MG63 (cell line): ENCODE data around the gene ELOB. TPM values are rescaled to one million over a fixed set of nuclear protein-coding genes. Genes with fewer than 3 reads are reported as not detected.

Source experiments
- DNase-seq: peaks from one replicate; pipeline ENCODE4 v3.0.0-alpha.2; 2020
- H3K27me3 ChIP-seq: fragments of 250-450 bp; sonication (Bioruptor Pico); 2 replicates; pipeline ENCODE4 v1.5.1; 2020; ENCODE audit warnings: mild to moderate bottlenecking, moderate library complexity
- H3K36me3 ChIP-seq: fragments of 250-450 bp; sonication (Bioruptor Pico); 2 replicates; pipeline ENCODE4 v1.5.1; 2020; ENCODE audit warnings: mild to moderate bottlenecking, moderate library complexity
- H3K4me3 ChIP-seq: fragments of 250-450 bp; sonication (Bioruptor Pico); 2 replicates; pipeline ENCODE4 v1.5.1; 2020; ENCODE audit warnings: mild to moderate bottlenecking, moderate library complexity
- H3K9me3 ChIP-seq: fragments of 250-450 bp; sonication (Bioruptor Pico); 2 replicates; pipeline ENCODE4 v1.5.1; 2020; ENCODE audit warnings: mild to moderate bottlenecking, moderate library complexity
- total RNA-seq: library from RNA; depleted of rRNA; stranded (reverse); fragments of >200 nt; shearing (Covaris generic); gene quantifications from 2 replicates; pipeline ENCODE4 v1.2.3, GENCODE V29; 2014; ENCODE audit warnings: low replicate concordance

ELOB gene
- total RNA-seq, 1 experiment from 2014 or later: 309 TPM

- Histone ChIP-seq H3K27me3 (no peaks in the 10 kb centered on the region), H3K9me3 (no peaks in the 10 kb centered on the region), H3K4me3 (no peak overlapping the region), H3K36me3 (peaks cover 12% of the 10 kb centered on the region)
- DNase-seq: no peak
Measured at GRCh38 chr16:2748757-2749455, 28.2 kb downstream of the ELOB start.

GRCh38 chr16:2745961-2746360, 31.1 kb downstream of the ELOB start:
- no peak for DNase-seq
- no peaks in the 10 kb centered on the region for H3K27me3 ChIP-seq
- H3K36me3 ChIP-seq: no peaks in the 10 kb centered on the region
- no peaks in the 10 kb centered on the region for H3K9me3 ChIP-seq
- H3K4me3 ChIP-seq: no peak overlapping the region

GRCh38 chr16:2745116-2745890, 31.8 kb downstream of the ELOB start:
- Histone ChIP-seq H3K9me3 (no peaks in the 10 kb centered on the region), H3K4me3 (no peak overlapping the region), H3K36me3 (no peaks in the 10 kb centered on the region), H3K27me3 (no peaks in the 10 kb centered on the region)
- no peak for DNase-seq

GRCh38 chr16:2744711-2745110, 32.4 kb downstream of the ELOB start:
- Histone ChIP-seq H3K9me3 (no peaks in the 10 kb centered on the region), H3K27me3 (no peaks in the 10 kb centered on the region), H3K36me3 (no peaks in the 10 kb centered on the region), H3K4me3 (no peak overlapping the region)
- no peak for DNase-seq

GRCh38 chr16:2743007-2743810, 33.9 kb downstream of the ELOB start:
- Histone ChIP-seq H3K9me3 (no peaks in the 10 kb centered on the region), H3K4me3 (no peak overlapping the region), H3K36me3 (no peaks in the 10 kb centered on the region), H3K27me3 (no peaks in the 10 kb centered on the region)
- DNase-seq: no peak

GRCh38 chr16:2742323-2743006, 34.6 kb downstream of the ELOB start:
- Histone ChIP-seq H3K27me3 (no peaks in the 10 kb centered on the region), H3K4me3 (no peak overlapping the region), H3K9me3 (no peaks in the 10 kb centered on the region), H3K36me3 (no peaks in the 10 kb centered on the region)
- no peak for DNase-seq

- Histone ChIP-seq H3K9me3 (no peaks in the 10 kb centered on the region), H3K4me3 (no peak overlapping the region), H3K27me3 (no peaks in the 10 kb centered on the region), H3K36me3 (no peaks in the 10 kb centered on the region)
- DNase-seq: no peak
Measured at GRCh38 chr16:2741168-2741567, 35.9 kb downstream of the ELOB start.

GRCh38 chr16:2740476-2740875, 36.6 kb downstream of the ELOB start:
- H3K36me3 ChIP-seq: no peaks in the 10 kb centered on the region
- no peak for DNase-seq

GRCh38 chr16:2739625-2740430, 37.3 kb downstream of the ELOB start:
- H3K9me3 ChIP-seq: no peaks in the 10 kb centered on the region
- H3K27me3 ChIP-seq: no peaks in the 10 kb centered on the region
- H3K36me3 ChIP-seq: no peaks in the 10 kb centered on the region
- H3K4me3 ChIP-seq: no peak overlapping the region
- no peak for DNase-seq

More at GRCh38 chr16:2740476-2740875, 36.6 kb downstream of the ELOB start:
- Histone ChIP-seq H3K9me3 (no peaks in the 10 kb centered on the region), H3K4me3 (no peak overlapping the region), H3K27me3 (no peaks in the 10 kb centered on the region)

GRCh38 chr16:2738615-2739014, 38.5 kb downstream of the ELOB start:
- Histone ChIP-seq H3K9me3 (no peaks in the 10 kb centered on the region), H3K4me3 (no peak overlapping the region), H3K27me3 (no peaks in the 10 kb centered on the region), H3K36me3 (no peaks in the 10 kb centered on the region)
- no peak for DNase-seq

- no peaks in the 10 kb centered on the region for H3K27me3 ChIP-seq
- no peaks in the 10 kb centered on the region for H3K36me3 ChIP-seq
- no peak overlapping the region for H3K4me3 ChIP-seq
- no peak for DNase-seq
- H3K9me3 ChIP-seq: no peaks in the 10 kb centered on the region
Measured at GRCh38 chr16:2737895-2738418, 39.1 kb downstream of the ELOB start.

- H3K27me3 ChIP-seq: no peaks in the 10 kb centered on the region
- DNase-seq: no peak
Measured at GRCh38 chr16:2737238-2737605, 39.9 kb downstream of the ELOB start.

GRCh38 chr16:2736476-2737237, 40.4 kb downstream of the ELOB start:
- Histone ChIP-seq H3K4me3 (no peak overlapping the region), H3K27me3 (no peaks in the 10 kb centered on the region; the same call in 1 of the 2 replicates), H3K9me3 (no peaks in the 10 kb centered on the region), H3K36me3 (no peaks in the 10 kb centered on the region)
- no peak for DNase-seq

More at GRCh38 chr16:2737238-2737605, 39.9 kb downstream of the ELOB start:
- H3K9me3 ChIP-seq: no peaks in the 10 kb centered on the region
- no peak overlapping the region for H3K4me3 ChIP-seq
- H3K36me3 ChIP-seq: no peaks in the 10 kb centered on the region

GRCh38 chr16:2734844-2735515, 42.1 kb downstream of the ELOB start:
- DNase-seq: no peak
- H3K4me3 ChIP-seq: no peak overlapping the region
- H3K9me3 ChIP-seq: no peaks in the 10 kb centered on the region
- no peaks in the 10 kb centered on the region for H3K36me3 ChIP-seq
- no peaks in the 10 kb centered on the region; the same call in 1 of the 2 replicates for H3K27me3 ChIP-seq

GRCh38 chr16:2728034-2728433, 49.0 kb downstream of the ELOB start:
- Histone ChIP-seq H3K27me3 (no peaks in the 10 kb centered on the region; the same call in 1 of the 2 replicates), H3K9me3 (no peaks in the 10 kb centered on the region)

More at GRCh38 chr16:2728034-2728433, 49.0 kb downstream of the ELOB start:
- Histone ChIP-seq H3K4me3 (no peak overlapping the region), H3K36me3 (no peaks in the 10 kb centered on the region)
- DNase-seq: no peak
